GM12891 (cell line): Measurements from ENCODE around the gene YWHAQ.
"Not testable (repeated sequence)": the region's sequence is repeated elsewhere in the genome, so short reads cannot be mapped to it uniquely, and the experiment has no call there.

Experiments used
- POLR2A ChIP-seq: IDR thresholded peaks from 2 replicates; pipeline ENCODE4 v1.6.1; 2011; ENCODE audit warnings: low read depth, low read length, control low read depth
- POLR2AphosphoS5 ChIP-seq: IDR thresholded peaks from 2 replicates; pipeline ENCODE4 v1.6.1; 2011; ENCODE audit warnings: low read depth, low read length, control low read depth
- SPI1 ChIP-seq: IDR thresholded peaks from 2 replicates; pipeline ENCODE4 v1.6.1; 2011; ENCODE audit warnings: low read depth, low read length, control low read depth

- TF ChIP-seq POLR2AphosphoS5, POLR2A, SPI1: not testable (repeated sequence)
These were observed 22.3 kb downstream of the YWHAQ start for GRCh38 chr2:9608491-9608890.
